ENCODE measurements around the gene PYCR2.

PYCR2 gene

DNA sequence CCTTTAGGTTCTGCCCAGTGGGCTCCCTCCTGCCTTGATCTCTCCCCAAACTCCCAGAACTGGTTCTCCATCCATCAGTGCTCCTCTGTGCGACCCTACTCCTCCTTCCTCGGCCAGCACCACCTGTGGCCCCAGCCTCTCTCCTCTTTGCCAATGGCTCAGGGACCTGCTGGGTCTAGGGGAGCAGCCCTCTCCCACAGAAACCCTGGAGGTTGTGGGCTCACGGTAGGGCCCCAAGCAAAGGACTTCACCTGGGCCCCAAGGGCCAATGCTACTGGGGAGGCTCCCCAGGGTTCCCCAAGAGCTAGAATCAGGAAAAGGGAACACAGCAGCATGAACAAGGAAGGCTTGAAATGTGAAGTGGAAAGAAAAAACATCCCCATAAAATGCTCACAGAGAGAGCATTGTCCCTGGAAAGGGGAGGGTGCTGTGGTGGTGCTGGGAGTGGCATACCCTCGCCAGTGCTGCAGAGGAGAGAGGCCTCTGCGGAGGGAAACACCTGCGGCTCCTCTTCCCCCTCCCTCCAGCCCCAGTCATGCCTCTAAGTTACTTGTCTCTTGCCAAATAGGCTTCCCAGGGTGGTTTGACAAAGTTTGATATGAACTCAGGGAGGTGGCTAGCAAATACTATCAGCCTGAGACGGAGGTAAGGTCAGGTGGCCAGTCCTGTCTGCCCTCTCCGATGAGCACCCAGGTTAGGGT, 44.4 kb downstream of the PYCR2 start:
- no peak for DNase-seq (ENCODE audit: low read depth in 2 of 2, low spot score in 1 of 2)

GRCh38 chr1:225878282-225878681, 45.8 kb downstream of the PYCR2 start:
- no peak for DNase-seq (ENCODE audit: low read depth in 2 of 2, low spot score in 1 of 2)

DNA sequence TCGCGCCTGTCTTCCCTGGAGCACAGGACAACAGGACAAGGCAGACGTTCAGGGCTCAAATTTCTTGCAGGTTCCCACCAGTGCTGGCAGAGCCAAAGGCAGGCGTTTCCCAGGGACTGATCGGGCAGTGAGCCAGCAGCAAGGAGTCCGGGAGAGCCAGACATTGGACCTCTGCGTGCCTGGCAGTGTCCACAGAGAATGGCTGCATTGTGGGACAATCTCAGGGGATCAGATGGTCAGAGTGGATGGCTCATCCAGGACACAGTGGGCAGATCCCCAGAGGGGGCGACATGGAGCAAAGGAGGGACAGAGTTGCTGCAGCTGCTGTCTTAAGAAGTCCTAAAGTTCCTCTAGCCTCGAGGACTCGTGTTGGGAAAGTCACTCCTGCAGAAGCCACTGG, 46.5 kb downstream of the PYCR2 start:
- no peak for DNase-seq (ENCODE audit: low read depth in 2 of 2, low spot score in 1 of 2)

DNA sequence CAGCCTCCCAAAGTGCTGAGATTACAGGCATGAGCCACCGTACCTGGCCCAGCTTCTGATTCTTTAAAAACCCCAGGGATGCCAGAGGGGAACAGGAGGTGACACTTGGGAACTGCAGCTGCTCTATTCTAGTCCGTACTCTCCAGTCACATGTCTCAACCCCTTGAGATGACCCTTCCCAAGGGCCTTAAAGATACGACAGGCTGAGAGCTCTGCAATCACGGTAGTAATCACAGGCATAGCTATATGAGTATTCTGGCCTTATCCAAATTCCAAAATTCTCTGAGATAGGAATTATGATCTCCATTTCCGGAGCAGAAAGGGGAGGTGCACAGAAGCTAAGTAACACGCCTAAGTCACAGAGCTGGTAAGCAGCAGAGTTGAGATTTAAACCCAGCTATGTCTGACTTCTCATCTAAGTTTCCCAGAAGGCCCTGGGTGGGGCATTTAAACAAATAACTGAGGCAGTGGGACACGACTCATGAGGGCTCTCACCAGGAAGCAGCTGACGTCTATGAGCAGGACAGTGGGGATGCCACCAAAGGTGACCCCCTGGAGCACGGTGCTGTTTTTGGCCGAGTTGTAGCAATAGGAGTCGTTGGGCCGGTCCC, 47.0 kb downstream of the PYCR2 start:
- DNase-seq (ENCODE audit: low read depth in 2 of 2, low spot score in 1 of 2) = no peak

- no peak for DNase-seq (ENCODE audit: low read depth in 2 of 2, low spot score in 1 of 2)
These were observed 48.8 kb downstream of the PYCR2 start for GRCh38 chr1:225875044-225875815.

GRCh38 chr1:225874431-225874830, 49.6 kb downstream of the PYCR2 start:
- no peak for DNase-seq (ENCODE audit: low read depth in 2 of 2, low spot score in 1 of 2)

DNA sequence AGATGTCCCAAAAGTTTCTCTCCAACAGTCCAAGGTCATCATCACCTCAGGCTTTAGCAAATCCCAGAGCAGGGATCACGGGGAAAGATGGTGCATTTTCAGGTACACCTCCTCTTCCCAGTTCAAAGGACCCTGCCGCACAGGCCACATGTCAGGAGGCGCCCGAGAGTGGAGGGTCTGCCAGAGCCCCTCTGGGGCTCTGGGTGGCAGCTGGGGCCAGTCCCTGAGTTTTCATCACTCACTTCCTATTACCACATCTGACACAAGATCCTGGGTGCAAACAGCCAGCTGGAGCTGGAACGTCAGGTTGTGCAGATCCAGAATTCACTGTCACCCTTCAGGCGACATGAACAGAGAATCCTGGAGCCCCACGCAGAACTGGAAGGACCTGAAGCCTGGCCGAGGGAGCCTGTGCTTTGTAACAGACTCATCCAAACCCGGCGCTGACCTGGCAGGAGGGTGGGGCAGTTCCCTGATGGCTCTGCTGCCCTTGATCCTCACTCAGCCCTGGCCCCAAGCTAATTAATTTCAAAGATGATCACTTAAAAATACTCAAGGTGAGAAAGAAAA, 50.7 kb downstream of the PYCR2 start:
- no peak for DNase-seq (ENCODE audit: low read depth in 2 of 2, low spot score in 1 of 2)

- no peak for DNase-seq (ENCODE audit: low read depth in 2 of 2, low spot score in 1 of 2)
These were observed 52.0 kb downstream of the PYCR2 start for GRCh38 chr1:225872075-225872430.

DNA sequence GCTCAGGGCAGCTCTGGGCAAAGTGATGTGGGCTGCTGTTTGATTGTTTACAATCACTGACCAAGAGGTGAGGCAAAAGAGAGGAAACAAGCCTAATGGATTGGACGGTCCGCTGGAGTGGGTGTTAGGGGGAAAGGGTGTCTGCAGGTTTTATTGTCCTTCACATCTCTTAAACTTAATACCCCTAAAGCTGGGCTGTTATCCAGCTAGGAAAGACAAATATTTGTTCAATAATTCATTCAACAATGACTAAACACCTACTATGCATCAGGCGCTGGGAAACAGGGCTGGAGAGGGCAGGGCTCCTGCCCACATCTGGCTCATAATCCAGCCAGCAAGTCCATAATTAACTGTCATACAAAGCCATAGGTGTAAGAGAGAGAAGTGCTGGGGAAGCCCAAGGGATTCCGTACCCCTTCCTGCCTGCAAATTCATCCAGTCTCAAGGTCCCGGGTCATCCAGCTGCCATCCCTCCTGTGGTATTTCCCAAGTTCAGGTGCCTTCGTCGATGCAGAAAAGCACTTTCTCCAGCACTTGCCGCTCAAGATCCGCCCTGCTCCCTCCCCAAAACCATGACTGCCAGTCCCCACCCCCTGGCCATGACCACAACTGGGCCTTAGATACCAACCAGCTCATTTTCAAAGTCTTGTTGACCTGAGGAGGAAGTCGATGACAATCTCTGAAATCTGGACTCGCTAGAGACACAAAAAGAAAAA, 52.5 kb downstream of the PYCR2 start:
- no peak for DNase-seq (ENCODE audit: low read depth in 2 of 2, low spot score in 1 of 2)

- DNase-seq (ENCODE audit: low read depth in 2 of 2, low spot score in 1 of 2) = no peak
These were observed 53.1 kb downstream of the PYCR2 start for GRCh38 chr1:225870911-225871310.

Data from stimulated activated CD8-positive, alpha-beta memory T cell treated with anti-CD3 and anti-CD28 coated beads, Interleukin-4, amount 100 ng/mL, for 1 hour (primary cell).